ENCODE measurements around the gene WNK3.

The WNK3 gene

DNA sequence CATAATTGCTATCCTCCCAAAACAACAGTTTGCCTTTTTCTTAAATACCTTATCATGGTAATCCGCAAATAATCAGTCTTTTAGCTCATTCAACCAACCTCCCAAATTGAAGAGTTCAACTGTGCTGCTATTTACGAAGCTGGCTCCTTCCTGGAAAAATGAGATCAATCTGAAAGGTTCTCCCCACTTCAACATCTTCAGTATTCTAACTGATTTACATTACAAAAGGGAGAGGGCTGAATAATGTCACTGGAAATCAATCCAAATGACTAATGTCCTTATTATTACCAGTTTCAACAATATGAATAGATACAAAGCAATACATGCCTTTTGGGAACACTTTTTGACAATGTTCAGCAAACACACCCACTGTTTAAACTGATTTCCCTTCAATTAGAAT is 86.2 kb downstream of the WNK3 start:
- TF ChIP-seq EZH2phosphoT487 (IDR thresholded peaks at IDR 0.05; ENCODE audit: low read length): no peak
- no peak for TF ChIP-seq EZH2 (optimal IDR thresholded peaks at IDR 0.05; ENCODE audit: low read depth, low read length)
- TF ChIP-seq, protein P1, sequence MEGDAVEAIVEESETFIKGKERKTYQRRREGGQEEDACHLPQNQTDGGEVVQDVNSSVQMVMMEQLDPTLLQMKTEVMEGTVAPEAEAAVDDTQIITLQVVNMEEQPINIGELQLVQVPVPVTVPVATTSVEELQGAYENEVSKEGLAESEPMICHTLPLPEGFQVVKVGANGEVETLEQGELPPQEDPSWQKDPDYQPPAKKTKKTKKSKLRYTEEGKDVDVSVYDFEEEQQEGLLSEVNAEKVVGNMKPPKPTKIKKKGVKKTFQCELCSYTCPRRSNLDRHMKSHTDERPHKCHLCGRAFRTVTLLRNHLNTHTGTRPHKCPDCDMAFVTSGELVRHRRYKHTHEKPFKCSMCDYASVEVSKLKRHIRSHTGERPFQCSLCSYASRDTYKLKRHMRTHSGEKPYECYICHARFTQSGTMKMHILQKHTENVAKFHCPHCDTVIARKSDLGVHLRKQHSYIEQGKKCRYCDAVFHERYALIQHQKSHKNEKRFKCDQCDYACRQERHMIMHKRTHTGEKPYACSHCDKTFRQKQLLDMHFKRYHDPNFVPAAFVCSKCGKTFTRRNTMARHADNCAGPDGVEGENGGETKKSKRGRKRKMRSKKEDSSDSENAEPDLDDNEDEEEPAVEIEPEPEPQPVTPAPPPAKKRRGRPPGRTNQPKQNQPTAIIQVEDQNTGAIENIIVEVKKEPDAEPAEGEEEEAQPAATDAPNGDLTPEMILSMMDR (IDR thresholded peaks at IDR 0.05; ENCODE audit: low read length): no peak
- no peak overlapping the region for H3K9ac ChIP-seq (ENCODE audit: low read length)
- H3F3A ChIP-seq (ENCODE audit: insufficient read depth, low read length): no peaks in the 10 kb centered on the region
- DNase-seq: no peak
- no peaks in the 10 kb centered on the region for H3K9me2 ChIP-seq (replicated peaks; ENCODE audit: insufficient read depth, low read length)
- no peaks in the 10 kb centered on the region for H3K79me2 ChIP-seq (ENCODE audit: low read length)
- no peak overlapping the region for H3K4me2 ChIP-seq (ENCODE audit: low read depth, low read length)
- no peaks in the 10 kb centered on the region for H4K20me1 ChIP-seq (ENCODE audit: insufficient read depth, low read length)
- H3K9me3 ChIP-seq (replicated peaks; ENCODE audit: insufficient read depth, low read length): no peaks in the 10 kb centered on the region
- no peak overlapping the region for H3K27ac ChIP-seq (ENCODE audit: low read length)
- H3K4me3 ChIP-seq (ENCODE audit: low read length): no peak overlapping the region
- no peaks in the 10 kb centered on the region for H3K36me3 ChIP-seq (replicated peaks; ENCODE audit: insufficient read depth, low read length)
- no peak overlapping the region for H2AFZ ChIP-seq (ENCODE audit: low read length)
- H3K27me3 ChIP-seq (replicated peaks; ENCODE audit: insufficient read depth, low read length): no peaks in the 10 kb centered on the region
- H3K4me1 ChIP-seq (ENCODE audit: low read length): no peaks in the 10 kb centered on the region

GRCh38 chrX:54248309-54248708 is 109.5 kb downstream of the WNK3 start:
- H2AFZ ChIP-seq (ENCODE audit: low read length): no peak overlapping the region
- H3K79me2 ChIP-seq (ENCODE audit: low read length): no peaks in the 10 kb centered on the region
- H3K9me3 ChIP-seq (replicated peaks; ENCODE audit: insufficient read depth, low read length): no peaks in the 10 kb centered on the region
- H3K27ac ChIP-seq (ENCODE audit: low read length): no peak overlapping the region
- no peak overlapping the region for H3K9ac ChIP-seq (ENCODE audit: low read length)
- no peak overlapping the region for H3K4me3 ChIP-seq (ENCODE audit: low read length)
- no peak overlapping the region for H3K4me2 ChIP-seq (ENCODE audit: low read depth, low read length)
- H3F3A ChIP-seq (ENCODE audit: insufficient read depth, low read length): no peaks in the 10 kb centered on the region
- no peaks in the 10 kb centered on the region for H3K9me2 ChIP-seq (replicated peaks; ENCODE audit: insufficient read depth, low read length)
- no peaks in the 10 kb centered on the region for H3K4me1 ChIP-seq (ENCODE audit: low read length)
- no peaks in the 10 kb centered on the region for H4K20me1 ChIP-seq (ENCODE audit: insufficient read depth, low read length)
- TF ChIP-seq EZH2 (optimal IDR thresholded peaks at IDR 0.05; ENCODE audit: low read depth, low read length) (no peak), EZH2phosphoT487 (IDR thresholded peaks at IDR 0.05; ENCODE audit: low read length) (no peak)
- TF ChIP-seq, protein P1 (IDR thresholded peaks at IDR 0.05; ENCODE audit: low read length): peak; percentile 44
- no peaks in the 10 kb centered on the region for H3K27me3 ChIP-seq (replicated peaks; ENCODE audit: insufficient read depth, low read length)
- peak; percentile 58 for DNase-seq
- H3K36me3 ChIP-seq (replicated peaks; ENCODE audit: insufficient read depth, low read length): no peaks in the 10 kb centered on the region

DNA sequence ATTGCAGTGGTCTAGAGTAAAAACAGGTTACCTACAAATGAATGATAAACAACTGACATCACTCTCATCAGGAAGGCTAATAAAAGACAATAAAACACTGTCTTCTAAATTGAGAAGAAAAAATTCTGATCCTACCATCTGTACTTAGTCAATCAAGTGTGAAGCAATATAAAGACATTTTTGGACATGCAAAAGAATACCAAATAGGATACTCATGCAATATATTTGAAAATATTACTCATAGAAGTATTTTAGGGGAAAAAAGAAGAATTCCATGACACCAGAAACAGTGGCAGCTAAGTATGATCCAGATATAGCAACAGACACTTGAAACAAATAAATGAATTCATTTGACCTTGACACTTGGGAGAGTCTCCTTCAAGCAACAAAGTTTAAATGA is 111.0 kb downstream of the WNK3 start:
- Histone ChIP-seq H2AFZ (ENCODE audit: low read length) (no peak overlapping the region), H3K9me2 (replicated peaks; ENCODE audit: insufficient read depth, low read length) (no peaks in the 10 kb centered on the region), H3K9me3 (replicated peaks; ENCODE audit: insufficient read depth, low read length) (no peaks in the 10 kb centered on the region), H4K20me1 (ENCODE audit: insufficient read depth, low read length) (no peaks in the 10 kb centered on the region), H3K9ac (ENCODE audit: low read length) (no peak overlapping the region), H3K4me3 (ENCODE audit: low read length) (no peak overlapping the region), H3K36me3 (replicated peaks; ENCODE audit: insufficient read depth, low read length) (no peaks in the 10 kb centered on the region), H3F3A (ENCODE audit: insufficient read depth, low read length) (no peaks in the 10 kb centered on the region), H3K27ac (ENCODE audit: low read length) (no peak overlapping the region), H3K4me2 (ENCODE audit: low read depth, low read length) (no peak overlapping the region), H3K4me1 (ENCODE audit: low read length) (no peaks in the 10 kb centered on the region), H3K79me2 (ENCODE audit: low read length) (no peaks in the 10 kb centered on the region), H3K27me3 (replicated peaks; ENCODE audit: insufficient read depth, low read length) (no peaks in the 10 kb centered on the region)
- DNase-seq: no peak
- TF ChIP-seq EZH2phosphoT487 (IDR thresholded peaks at IDR 0.05; ENCODE audit: low read length) (no peak), EZH2 (optimal IDR thresholded peaks at IDR 0.05; ENCODE audit: low read depth, low read length) (no peak)
- TF ChIP-seq, protein P1 (IDR thresholded peaks at IDR 0.05; ENCODE audit: low read length): no peak

All from MM.1S (cell line).